ENCODE measurements around the gene CD79A.

The CD79A gene

GRCh38 chr19:41919948-41920712 lies 43.1 kb downstream of the CD79A start:
- no peaks in the 10 kb centered on the region for H3K36me3 ChIP-seq (ENCODE audit: insufficient read depth, low read length)
- H3K9ac ChIP-seq (ENCODE audit: insufficient read length), result no peak overlapping the region
- no peak overlapping the region for H3K27ac ChIP-seq
- H3K4me3 ChIP-seq, result no peak overlapping the region
- no peak for DNase-seq (ENCODE audit: low read depth, low spot score)
- no peak for TF ChIP-seq POLR2AphosphoS5 (IDR thresholded peaks at IDR 0.05; ENCODE audit: borderline replicate concordance, low read depth, low read length)
- no peak for TF ChIP-seq EZH2 (IDR thresholded peaks at IDR 0.05)
- no peak for TF ChIP-seq FOXP2 (optimal IDR thresholded peaks at IDR 0.05; ENCODE audit: control extremely low read depth, extremely low read length, insufficient read depth)
- no peaks in the 10 kb centered on the region for H3K9me3 ChIP-seq (ENCODE audit: low read depth, low read length)

- Histone ChIP-seq H3K4me3 (no peak overlapping the region), H3K27ac (no peak overlapping the region), H3K9ac (ENCODE audit: insufficient read length) (no peak overlapping the region), H3K36me3 (ENCODE audit: insufficient read depth, low read length) (no peaks in the 10 kb centered on the region), H3K9me3 (ENCODE audit: low read depth, low read length) (no peaks in the 10 kb centered on the region)
- no peak for DNase-seq (ENCODE audit: low read depth, low spot score)
- no peak for TF ChIP-seq POLR2AphosphoS5 (IDR thresholded peaks at IDR 0.05; ENCODE audit: borderline replicate concordance, low read depth, low read length)
- no peak for TF ChIP-seq EZH2 (IDR thresholded peaks at IDR 0.05)
- TF ChIP-seq FOXP2 (optimal IDR thresholded peaks at IDR 0.05; ENCODE audit: control extremely low read depth, extremely low read length, insufficient read depth), result no peak
Measured at GRCh38 chr19:41920882-41921576, 44.0 kb downstream of the CD79A start.

GRCh38 chr19:41921577-41922576 lies 44.8 kb downstream of the CD79A start:
- TF ChIP-seq FOXP2 (optimal IDR thresholded peaks at IDR 0.05; ENCODE audit: control extremely low read depth, extremely low read length, insufficient read depth), result no peak
- no peak for TF ChIP-seq POLR2AphosphoS5 (IDR thresholded peaks at IDR 0.05; ENCODE audit: borderline replicate concordance, low read depth, low read length)
- TF ChIP-seq EZH2 (IDR thresholded peaks at IDR 0.05), result no peak
- H3K9ac ChIP-seq (ENCODE audit: insufficient read length), result no peak overlapping the region
- DNase-seq (ENCODE audit: low read depth, low spot score), result no peak
- no peak overlapping the region for H3K4me3 ChIP-seq
- H3K9me3 ChIP-seq (ENCODE audit: low read depth, low read length), result no peaks in the 10 kb centered on the region
- H3K36me3 ChIP-seq (ENCODE audit: insufficient read depth, low read length), result no peaks in the 10 kb centered on the region
- no peak overlapping the region for H3K27ac ChIP-seq

GRCh38 chr19:41922585-41922984 lies 45.5 kb downstream of the CD79A start:
- DNase-seq (ENCODE audit: low read depth, low spot score), result no peak
- H3K9ac ChIP-seq (ENCODE audit: insufficient read length), result no peak overlapping the region
- TF ChIP-seq POLR2AphosphoS5 (IDR thresholded peaks at IDR 0.05; ENCODE audit: borderline replicate concordance, low read depth, low read length), result no peak
- no peak for TF ChIP-seq FOXP2 (optimal IDR thresholded peaks at IDR 0.05; ENCODE audit: control extremely low read depth, extremely low read length, insufficient read depth)
- no peak for TF ChIP-seq EZH2 (IDR thresholded peaks at IDR 0.05)
- no peak overlapping the region for H3K4me3 ChIP-seq
- no peak overlapping the region for H3K27ac ChIP-seq
- no peaks in the 10 kb centered on the region for H3K9me3 ChIP-seq (ENCODE audit: low read depth, low read length)
- H3K36me3 ChIP-seq (ENCODE audit: insufficient read depth, low read length), result no peaks in the 10 kb centered on the region

- Histone ChIP-seq H3K9me3 (ENCODE audit: low read depth, low read length) (no peaks in the 10 kb centered on the region), H3K4me3 (no peak overlapping the region), H3K27ac (no peak overlapping the region), H3K36me3 (ENCODE audit: insufficient read depth, low read length) (no peaks in the 10 kb centered on the region), H3K9ac (ENCODE audit: insufficient read length) (no peak overlapping the region)
- DNase-seq (ENCODE audit: low read depth, low spot score), result no peak
- TF ChIP-seq POLR2AphosphoS5 (IDR thresholded peaks at IDR 0.05; ENCODE audit: borderline replicate concordance, low read depth, low read length) (no peak), FOXP2 (optimal IDR thresholded peaks at IDR 0.05; ENCODE audit: control extremely low read depth, extremely low read length, insufficient read depth) (no peak), EZH2 (IDR thresholded peaks at IDR 0.05) (no peak)
Measured at GRCh38 chr19:41923045-41923788, 46.1 kb downstream of the CD79A start.

GRCh38 chr19:41924151-41925145 lies 47.4 kb downstream of the CD79A start:
- Histone ChIP-seq H3K27ac (no peak overlapping the region), H3K9ac (ENCODE audit: insufficient read length) (no peak overlapping the region), H3K9me3 (ENCODE audit: low read depth, low read length) (no peaks in the 10 kb centered on the region), H3K36me3 (ENCODE audit: insufficient read depth, low read length) (no peaks in the 10 kb centered on the region), H3K4me3 (no peak overlapping the region)
- no peak for TF ChIP-seq FOXP2 (optimal IDR thresholded peaks at IDR 0.05; ENCODE audit: control extremely low read depth, extremely low read length, insufficient read depth)
- no peak for DNase-seq (ENCODE audit: low read depth, low spot score)
